Loucy (cell line): ENCODE measurements around the gene PTPRF.

ENCODE experiments used
- EZH2phosphoT487 ChIP-seq: fragments of 200-600 bp; IDR thresholded peaks from 2 replicates; pipeline ENCODE4 v1.6.1; 2018; ENCODE audit warnings: antibody characterized with exemption, mild to moderate bottlenecking, moderate library complexity, borderline replicate concordance
- TF ChIP-seq, protein P1 (sequence below): fragments of 200-600 bp; sonication (generic); conservative IDR thresholded peaks from 2 replicates; pipeline ENCODE4 v1.5.1; 2014; ENCODE audit warnings: mild to moderate bottlenecking, antibody characterized with exemption, low read length

DNA sequence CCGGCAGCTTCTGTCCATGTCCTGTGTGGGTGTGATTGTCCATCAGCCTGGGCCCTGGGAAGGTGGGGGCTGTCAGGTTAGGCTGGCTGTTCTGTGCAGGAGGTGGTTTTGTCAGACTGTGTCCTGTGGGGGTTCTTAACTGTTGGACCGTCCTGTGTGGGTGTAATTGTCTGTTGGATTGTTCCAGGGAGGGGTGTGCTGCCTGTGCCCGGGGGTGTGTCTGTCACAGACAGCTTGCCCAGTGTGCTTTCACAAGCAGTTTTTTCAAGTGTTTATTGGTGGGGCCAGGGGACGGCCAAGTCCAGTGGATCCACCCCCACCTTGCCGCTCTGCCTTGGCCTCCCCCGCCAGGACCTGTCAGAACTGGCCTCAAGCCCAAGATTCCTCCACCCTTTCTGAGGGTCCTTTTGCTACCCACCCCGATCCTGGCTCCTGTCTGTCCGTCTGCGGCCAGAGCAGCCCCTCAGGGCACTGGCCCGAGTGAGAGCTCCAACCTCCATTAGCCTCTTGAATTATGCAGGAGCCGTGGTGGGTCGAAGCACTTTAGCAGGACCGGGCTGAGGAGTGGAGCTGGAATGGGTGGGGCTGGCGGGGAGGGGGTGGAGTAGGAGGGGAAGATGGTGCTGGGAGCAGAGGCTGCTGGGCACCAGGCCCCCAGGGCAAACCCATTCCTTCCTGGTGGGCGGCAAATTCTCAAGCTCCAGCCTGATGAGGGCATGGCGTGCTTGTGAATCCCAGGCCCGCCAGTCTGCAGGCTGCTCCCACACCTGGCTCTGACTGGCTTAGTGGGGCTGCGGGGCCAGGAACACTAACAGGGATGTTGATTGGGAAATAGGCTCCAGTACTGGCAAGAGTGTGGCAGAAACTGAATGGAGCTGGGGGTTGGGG lies 47.2 kb downstream of the PTPRF start:
- TF ChIP-seq, protein P1, sequence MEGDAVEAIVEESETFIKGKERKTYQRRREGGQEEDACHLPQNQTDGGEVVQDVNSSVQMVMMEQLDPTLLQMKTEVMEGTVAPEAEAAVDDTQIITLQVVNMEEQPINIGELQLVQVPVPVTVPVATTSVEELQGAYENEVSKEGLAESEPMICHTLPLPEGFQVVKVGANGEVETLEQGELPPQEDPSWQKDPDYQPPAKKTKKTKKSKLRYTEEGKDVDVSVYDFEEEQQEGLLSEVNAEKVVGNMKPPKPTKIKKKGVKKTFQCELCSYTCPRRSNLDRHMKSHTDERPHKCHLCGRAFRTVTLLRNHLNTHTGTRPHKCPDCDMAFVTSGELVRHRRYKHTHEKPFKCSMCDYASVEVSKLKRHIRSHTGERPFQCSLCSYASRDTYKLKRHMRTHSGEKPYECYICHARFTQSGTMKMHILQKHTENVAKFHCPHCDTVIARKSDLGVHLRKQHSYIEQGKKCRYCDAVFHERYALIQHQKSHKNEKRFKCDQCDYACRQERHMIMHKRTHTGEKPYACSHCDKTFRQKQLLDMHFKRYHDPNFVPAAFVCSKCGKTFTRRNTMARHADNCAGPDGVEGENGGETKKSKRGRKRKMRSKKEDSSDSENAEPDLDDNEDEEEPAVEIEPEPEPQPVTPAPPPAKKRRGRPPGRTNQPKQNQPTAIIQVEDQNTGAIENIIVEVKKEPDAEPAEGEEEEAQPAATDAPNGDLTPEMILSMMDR, result no peak
- no peak for TF ChIP-seq EZH2phosphoT487
